OCI-LY1 (cell line): ENCODE data around the gene CHMP5.
"Not testable (repeated sequence)": the region's sequence is repeated elsewhere in the genome, so short reads cannot be mapped to it uniquely, and the experiment has no call there.

ENCODE experiments used
- H2AFZ ChIP-seq: fragments of 200-600 bp; sonication (generic), shearing (Covaris generic); 2 replicates; pipeline ENCODE4 v1.6.0; 2014; ENCODE audit warnings: antibody characterized with exemption, mild to moderate bottlenecking, low read length
- H3F3A ChIP-seq: fragments of 200-600 bp; sonication (generic), shearing (Covaris generic); 2 replicates; pipeline ENCODE4 v1.6.0; 2014; ENCODE audit warnings: mild to moderate bottlenecking, antibody characterized with exemption, low read length, moderate library complexity; ENCODE audit not compliant: insufficient read depth
- H3K27ac ChIP-seq: fragments of 200-600 bp; sonication (generic); 2 replicates; pipeline ENCODE4 v1.5.1; 2014; ENCODE audit warnings: low read length, mixed run types, mild to moderate bottlenecking, low read depth; ENCODE audit not compliant: poor library complexity, severe bottlenecking
- H3K27me3 ChIP-seq: fragments of 200-600 bp; sonication (generic); 2 replicates; pipeline ENCODE4 v1.6.0; 2014; ENCODE audit warnings: antibody characterized with exemption, mild to moderate bottlenecking, low read length, moderate library complexity; ENCODE audit not compliant: insufficient read depth
- H3K36me3 ChIP-seq: fragments of 200-600 bp; sonication (generic); 2 replicates; pipeline ENCODE4 v1.6.1; 2014; ENCODE audit warnings: mild to moderate bottlenecking, antibody characterized with exemption, low read length, moderate library complexity, mixed read lengths; ENCODE audit not compliant: insufficient read depth
- H3K4me1 ChIP-seq: fragments of 200-600 bp; sonication (generic); 2 replicates; pipeline ENCODE4 v1.5.1; 2014; ENCODE audit warnings: mild to moderate bottlenecking, low read length, moderate library complexity; ENCODE audit not compliant: insufficient read depth, severe bottlenecking
- H3K4me2 ChIP-seq: fragments of 200-600 bp; sonication (generic), shearing (Covaris generic); 2 replicates; pipeline ENCODE4 v1.6.1; 2014; ENCODE audit warnings: low read length
- H3K4me3 ChIP-seq: fragments of 200-600 bp; sonication (generic); 2 replicates; pipeline ENCODE4 v1.5.1; 2014; ENCODE audit warnings: low read length, low read depth, mild to moderate bottlenecking, mixed read lengths; ENCODE audit not compliant: poor library complexity, severe bottlenecking
- H3K79me2 ChIP-seq: fragments of 200-600 bp; shearing (Covaris generic); 2 replicates; pipeline ENCODE4 v1.6.1; 2016; ENCODE audit warnings: mixed run types, low read length, mixed read lengths; ENCODE audit not compliant: insufficient read depth
- H3K9ac ChIP-seq: fragments of 200-600 bp; sonication (generic), shearing (Covaris generic); 2 replicates; pipeline ENCODE4 v1.6.1; 2014; ENCODE audit warnings: mild to moderate bottlenecking, low read length, mixed read lengths
- H3K9me2 ChIP-seq: fragments of 200-600 bp; sonication (generic), shearing (Covaris generic); 2 replicates; pipeline ENCODE4 v1.6.1; 2014; ENCODE audit warnings: low read depth, mild to moderate bottlenecking, low read length, mixed read lengths
- H3K9me3 ChIP-seq: fragments of 200-600 bp; shearing (Covaris generic); 2 replicates; pipeline ENCODE4 v1.6.1; 2014; ENCODE audit warnings: low read length, mixed read lengths
- H4K20me1 ChIP-seq: fragments of 200-600 bp; sonication (generic), shearing (Covaris generic); 2 replicates; pipeline ENCODE4 v1.6.0; 2016; ENCODE audit warnings: mild to moderate bottlenecking, low read length; ENCODE audit not compliant: insufficient read depth
- EZH2 ChIP-seq: fragments of 200-600 bp; sonication (generic), shearing (Covaris generic); IDR thresholded peaks from 2 replicates; pipeline ENCODE4 v1.8.0; 2017; ENCODE audit warnings: borderline replicate concordance, mixed run types, mild to moderate bottlenecking, antibody characterized with exemption, low read length, moderate library complexity, mixed read lengths
- TF ChIP-seq, protein P1 (sequence below): fragments of 200-600 bp; sonication (generic), shearing (Covaris generic); IDR thresholded peaks from 2 replicates; pipeline ENCODE4 v1.5.1; 2017; ENCODE audit warnings: mild to moderate bottlenecking, antibody characterized with exemption, low read length, moderate library complexity, mixed read lengths

The CHMP5 gene

GRCh38 chr9:33311953-33312352 lies 47.1 kb downstream of the CHMP5 start:
- H3K79me2 ChIP-seq: no peaks in the 10 kb centered on the region
- H3K9me2 ChIP-seq: no peaks in the 10 kb centered on the region
- TF ChIP-seq EZH2: no peak
- TF ChIP-seq, protein P1, sequence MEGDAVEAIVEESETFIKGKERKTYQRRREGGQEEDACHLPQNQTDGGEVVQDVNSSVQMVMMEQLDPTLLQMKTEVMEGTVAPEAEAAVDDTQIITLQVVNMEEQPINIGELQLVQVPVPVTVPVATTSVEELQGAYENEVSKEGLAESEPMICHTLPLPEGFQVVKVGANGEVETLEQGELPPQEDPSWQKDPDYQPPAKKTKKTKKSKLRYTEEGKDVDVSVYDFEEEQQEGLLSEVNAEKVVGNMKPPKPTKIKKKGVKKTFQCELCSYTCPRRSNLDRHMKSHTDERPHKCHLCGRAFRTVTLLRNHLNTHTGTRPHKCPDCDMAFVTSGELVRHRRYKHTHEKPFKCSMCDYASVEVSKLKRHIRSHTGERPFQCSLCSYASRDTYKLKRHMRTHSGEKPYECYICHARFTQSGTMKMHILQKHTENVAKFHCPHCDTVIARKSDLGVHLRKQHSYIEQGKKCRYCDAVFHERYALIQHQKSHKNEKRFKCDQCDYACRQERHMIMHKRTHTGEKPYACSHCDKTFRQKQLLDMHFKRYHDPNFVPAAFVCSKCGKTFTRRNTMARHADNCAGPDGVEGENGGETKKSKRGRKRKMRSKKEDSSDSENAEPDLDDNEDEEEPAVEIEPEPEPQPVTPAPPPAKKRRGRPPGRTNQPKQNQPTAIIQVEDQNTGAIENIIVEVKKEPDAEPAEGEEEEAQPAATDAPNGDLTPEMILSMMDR: no peak
- no peak overlapping the region for H3K4me2 ChIP-seq
- no peak overlapping the region for H3K9ac ChIP-seq
- H3K4me1 ChIP-seq: no peaks in the 10 kb centered on the region
- H3K36me3 ChIP-seq: peaks cover 100% of the 10 kb centered on the region
- H3F3A ChIP-seq: no peaks in the 10 kb centered on the region
- H4K20me1 ChIP-seq: no peaks in the 10 kb centered on the region
- H3K9me3 ChIP-seq: no peaks in the 10 kb centered on the region
- H3K27me3 ChIP-seq: no peaks in the 10 kb centered on the region
- H3K4me3 ChIP-seq: no peak overlapping the region
- H2AFZ ChIP-seq: no peak overlapping the region
- H3K27ac ChIP-seq: no peak overlapping the region

GRCh38 chr9:33315371-33315770 lies 50.5 kb downstream of the CHMP5 start:
- no peaks in the 10 kb centered on the region for H3K79me2 ChIP-seq
- H3K9ac ChIP-seq: no peak overlapping the region
- no peaks in the 10 kb centered on the region for H3K4me1 ChIP-seq
- TF ChIP-seq, protein P1: no peak
- no peak for TF ChIP-seq EZH2
- H3K27me3 ChIP-seq: no peaks in the 10 kb centered on the region
- H3K9me2 ChIP-seq: no peaks in the 10 kb centered on the region
- no peaks in the 10 kb centered on the region for H4K20me1 ChIP-seq
- H3K9me3 ChIP-seq: no peaks in the 10 kb centered on the region
- no peak overlapping the region for H3K27ac ChIP-seq
- H3K4me3 ChIP-seq: no peak overlapping the region
- peaks cover 97% of the 10 kb centered on the region for H3K36me3 ChIP-seq
- H2AFZ ChIP-seq: no peak overlapping the region
- no peak overlapping the region for H3K4me2 ChIP-seq
- no peaks in the 10 kb centered on the region for H3F3A ChIP-seq

DNA sequence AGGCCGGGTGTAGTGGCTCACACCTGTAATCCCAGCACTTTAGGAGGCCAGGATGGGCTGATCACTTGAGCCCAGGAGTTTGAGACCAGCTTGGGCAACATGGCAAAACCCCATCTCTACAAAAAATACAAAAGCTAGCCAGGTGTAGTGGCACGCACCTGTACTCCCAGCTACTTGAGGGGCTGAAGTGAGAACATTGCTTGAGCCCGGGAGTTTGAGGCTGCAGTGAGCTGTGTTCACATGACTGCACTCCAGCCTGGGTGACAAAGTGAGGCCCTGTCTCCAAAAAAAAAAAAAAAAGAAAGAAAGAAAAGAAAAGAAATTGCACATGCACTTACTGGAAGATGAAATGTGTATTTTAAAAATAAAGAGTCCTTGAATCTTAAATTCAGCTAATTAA lies 52.3 kb downstream of the CHMP5 start:
- not testable (repeated sequence) for H3F3A ChIP-seq, H3K9me3 ChIP-seq, H3K27me3 ChIP-seq, H3K4me2 ChIP-seq, H3K79me2 ChIP-seq, H3K9me2 ChIP-seq, H4K20me1 ChIP-seq, H3K27ac ChIP-seq, H2AFZ ChIP-seq, H3K9ac ChIP-seq, H3K4me1 ChIP-seq, H3K4me3 ChIP-seq
- peaks cover 97% of the 10 kb centered on the region for H3K36me3 ChIP-seq

DNA sequence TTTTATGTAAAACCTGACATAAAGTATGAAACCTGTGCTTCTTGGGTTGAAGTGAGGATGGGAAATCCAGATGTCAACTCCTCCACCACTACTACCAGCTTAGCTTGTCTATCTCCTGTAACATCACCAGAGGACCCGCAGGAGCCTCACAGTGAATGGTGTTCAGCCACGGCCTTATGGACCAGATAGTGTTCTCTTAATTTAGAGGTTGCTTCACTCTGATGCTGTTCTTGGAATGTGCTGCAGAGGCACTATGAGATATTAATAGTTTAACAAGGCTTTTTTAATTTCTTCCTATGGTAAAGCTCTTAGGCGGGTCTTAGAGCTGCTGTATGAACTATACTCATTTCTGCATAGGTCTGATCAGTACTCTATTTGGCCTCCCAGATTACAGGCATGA lies 53.4 kb downstream of the CHMP5 start:
- Histone ChIP-seq H3K27me3 (no peaks in the 10 kb centered on the region), H3K4me2 (no peak overlapping the region), H3K79me2 (no peaks in the 10 kb centered on the region), H2AFZ (no peak overlapping the region), H3K27ac (no peak overlapping the region), H3K4me1 (no peaks in the 10 kb centered on the region), H3K9me3 (no peaks in the 10 kb centered on the region), H3K36me3 (peaks cover 97% of the 10 kb centered on the region), H3F3A (no peaks in the 10 kb centered on the region), H3K9me2 (no peaks in the 10 kb centered on the region), H3K9ac (no peak overlapping the region), H4K20me1 (no peaks in the 10 kb centered on the region), H3K4me3 (no peak overlapping the region)
- TF ChIP-seq EZH2: no peak
- TF ChIP-seq, protein P1: no peak
